T-cell (primary cell): ENCODE measurements around the gene TMEM86A. TPM values are rescaled to one million over a fixed set of nuclear protein-coding genes. Genes with fewer than 3 reads are reported as not detected.

Source experiments
- ATAC-seq, 4 experiments: fragments of 200-7000 bp in 3 of 4; fragments of 150-1000 bp in 1 of 4; cut with Tn5 transposase; replicated peaks in 1 of 4; 1 replicate in 3 of 4; 2 replicates in 1 of 4; pipeline ENCODE4 v1.10.0; 2021; ENCODE audit warnings: moderate library complexity in 3 of 4, mild to moderate bottlenecking in 2 of 4, moderate number of reproducible peaks in 1 of 4
- CTCF ChIA-PET, 2 donors: fragments of 300-600 bp; sonication (Branson Sonifier 250); formaldehyde crosslinking; loops; one replicate each; lab custom pipeline; 2022; ENCODE audit warnings: antibody characterized with exemption in 2 of 2; lab: Charles Lee
- POLR2A ChIA-PET, 2 donors: fragments of 300-600 bp; sonication (Branson Sonifier 250); formaldehyde crosslinking; loops; one replicate each; lab custom pipeline; 2022; ENCODE audit warnings: antibody characterized with exemption in 2 of 2; lab: Charles Lee
- DNase-seq, 35 experiments: peaks; one replicate each; pipeline versions ENCODE4 v3.0.0 to v3.0.0-alpha.2; 2013 to 2023
- H3K27ac ChIP-seq: one replicate; pipeline ENCODE4 v1.5.1; 2013; ENCODE audit warnings: low read length
- H3K27me3 ChIP-seq, 2 experiments: replicated peaks in 1 of 2; 1 replicate in 1 of 2; 2 replicates in 1 of 2; pipeline versions ENCODE4 v1.6.1 to v1.7.0; 2013; ENCODE audit warnings: low read length in 1 of 2, mixed read lengths in 1 of 2; ENCODE audit not compliant: control insufficient read depth in 2 of 2, insufficient read depth in 2 of 2; ENCODE audit errors: extremely low read depth in 1 of 2
- H3K36me3 ChIP-seq, 2 donors: 1 replicate in 1 of 2; 2 replicates in 1 of 2; pipeline versions ENCODE4 v1.6.1 to v1.7.0; 2013; ENCODE audit warnings: low read length in 1 of 2; ENCODE audit not compliant: control insufficient read depth in 2 of 2, insufficient read depth in 1 of 2; ENCODE audit errors: extremely low read depth in 1 of 2
- H3K4me1 ChIP-seq, 2 experiments: 1 replicate in 1 of 2; 2 replicates in 1 of 2; pipeline versions ENCODE4 v1.6.1 to v1.7.0; 2013; ENCODE audit warnings: low read length in 2 of 2, mixed read lengths in 1 of 2; ENCODE audit not compliant: insufficient read depth in 2 of 2, control insufficient read depth in 1 of 2; ENCODE audit errors: extremely low read depth in 1 of 2
- H3K4me3 ChIP-seq, 2 donors: 1 replicate in 1 of 2; 2 replicates in 1 of 2; pipeline versions ENCODE4 v1.5.1 to v1.7.0; 2013; ENCODE audit warnings: mild to moderate bottlenecking in 2 of 2, low read length in 1 of 2, moderate library complexity in 1 of 2; ENCODE audit not compliant: control insufficient read depth in 1 of 2; ENCODE audit errors: extremely low read depth in 1 of 2
- H3K9me3 ChIP-seq: 2 replicates; pipeline ENCODE4 v1.7.0; 2013
- H3K27ac Mint-ChIP-seq, 2 donors: one replicate each; pipeline ENCODE4 v1.8.0; 2020 to 2021; ENCODE audit warnings: mild to moderate bottlenecking in 2 of 2, mixed read lengths in 2 of 2
- H3K27me3 Mint-ChIP-seq, 2 donors: one replicate each; pipeline ENCODE4 v1.8.0; 2021 to 2022; ENCODE audit warnings: mixed read lengths in 2 of 2
- H3K36me3 Mint-ChIP-seq: one replicate; pipeline ENCODE4 v1.8.0; 2021; ENCODE audit warnings: mixed read lengths
- H3K4me1 Mint-ChIP-seq, 3 donors: one replicate each; pipeline ENCODE4 v1.8.0; 2020 to 2022; ENCODE audit warnings: mixed read lengths in 3 of 3, mild to moderate bottlenecking in 1 of 3
- H3K4me3 Mint-ChIP-seq, 3 donors: one replicate each; pipeline ENCODE4 v1.8.0; 2020 to 2022; ENCODE audit warnings: mild to moderate bottlenecking in 3 of 3, mixed read lengths in 3 of 3, moderate library complexity in 3 of 3
- H3K9me3 Mint-ChIP-seq, 3 donors: one replicate each; pipeline ENCODE4 v1.8.0; 2020 to 2022; ENCODE audit warnings: mixed read lengths in 3 of 3
- WGBS: methylation state at CpG from one replicate; pipeline ENCODE4 v1.1.5; 2013; ENCODE audit warnings: missing lambda C conversion rate; ENCODE audit not compliant: insufficient coverage; 5-methylcytosine and 5-hydroxymethylcytosine counted together
- total RNA-seq, 35 experiments: library from RNA in 6 of 35; stranded (reverse) in 6 of 35; fragments of 120-200 nt in 1 of 35; gene quantifications; one replicate each; pipeline versions ENCODE4 v1.2.1 to v1.2.4 and lab custom pipeline; 2013 to 2026

The TMEM86A gene
- total RNA-seq, 5 donors from 2014 or later (not counting 1 experiment from before 2014, with no cell fraction given), result 2.5 to 6.8 (median 3.5) TPM

GRCh38 chr11:18739685-18740084 is 41.1 kb downstream of the TMEM86A start:
- Histone ChIP-seq H3K27me3 (peaks cover 0 to 22% of the 10 kb centered on the region in 2 experiments), H3K36me3 (no peaks in the 10 kb centered on the region), H3K4me3 (no peak overlapping the region), H3K4me1 (no peaks in the 10 kb centered on the region), H3K27ac (no peak overlapping the region), H3K9me3 (no peaks in the 10 kb centered on the region)
- ChIA-PET CTCF (interaction anchor here in 1 of 2 donors (0.6 to 1.6 kb wide), 3 partner anchors 9 to 23 kb away, joined by 3 to 4 read pairs (median 3); no protein-coding TSS in a partner anchor), POLR2A (no interaction called here)
- no CpG with 5 or more reads among the region's 4 CpGs for WGBS
- Mint-ChIP-seq H3K4me3 (no peak overlapping the region), H3K9me3 (no peaks in the 10 kb centered on the region), H3K4me1 (no peaks in the 10 kb centered on the region), H3K36me3 (no peaks in the 10 kb centered on the region), H3K27me3 (peaks cover 3 to 5% of the 10 kb centered on the region in 2 donors), H3K27ac (no peak overlapping the region)
- DNase-seq (no peak), ATAC-seq (no peak)

GRCh38 chr11:18741783-18742182 is 43.2 kb downstream of the TMEM86A start:
- Histone ChIP-seq H3K27me3 (peaks cover 0 to 14% of the 10 kb centered on the region in 2 experiments), H3K4me1 (no peaks in the 10 kb centered on the region), H3K9me3 (no peaks in the 10 kb centered on the region), H3K4me3 (no peak overlapping the region), H3K27ac (no peak overlapping the region), H3K36me3 (no peaks in the 10 kb centered on the region)
- ATAC-seq, result no peak
- Mint-ChIP-seq H3K4me3 (no peak overlapping the region), H3K36me3 (no peaks in the 10 kb centered on the region), H3K27me3 (peaks cover 0 to 2% of the 10 kb centered on the region in 2 donors), H3K4me1 (no peaks in the 10 kb centered on the region), H3K9me3 (no peaks in the 10 kb centered on the region), H3K27ac (no peak overlapping the region)
- POLR2A ChIA-PET, result no interaction called here
- CTCF ChIA-PET, result no interaction called here
- no peak for DNase-seq
- 71% methylated on average over 1 of the region's 3 CpGs for WGBS

- Mint-ChIP-seq H3K27me3 (no peaks in the 10 kb centered on the region), H3K4me1 (no peaks in the 10 kb centered on the region), H3K9me3 (no peaks in the 10 kb centered on the region), H3K4me3 (no peak overlapping the region), H3K36me3 (no peaks in the 10 kb centered on the region), H3K27ac (no peak overlapping the region)
- CTCF ChIA-PET, result interaction anchor here in 1 of 2 donors (1.3 kb wide), 1 partner anchor 11 kb away, joined by 5 read pairs; no protein-coding TSS in a partner anchor
- peaks cover 0 to 14% of the 10 kb centered on the region in 2 experiments for H3K27me3 ChIP-seq
- POLR2A ChIA-PET, result no interaction called here
- H3K27ac ChIP-seq, result no peak overlapping the region
- H3K4me1 ChIP-seq, result no peaks in the 10 kb centered on the region
- DNase-seq (no peak), ATAC-seq (no peak)
- WGBS, result 89% methylated on average over 8 of the region's 10 CpGs
- H3K36me3 ChIP-seq, result no peaks in the 10 kb centered on the region
- H3K4me3 ChIP-seq, result no peak overlapping the region
- no peaks in the 10 kb centered on the region for H3K9me3 ChIP-seq
Measured at GRCh38 chr11:18743365-18743764, 44.8 kb downstream of the TMEM86A start.

DNA sequence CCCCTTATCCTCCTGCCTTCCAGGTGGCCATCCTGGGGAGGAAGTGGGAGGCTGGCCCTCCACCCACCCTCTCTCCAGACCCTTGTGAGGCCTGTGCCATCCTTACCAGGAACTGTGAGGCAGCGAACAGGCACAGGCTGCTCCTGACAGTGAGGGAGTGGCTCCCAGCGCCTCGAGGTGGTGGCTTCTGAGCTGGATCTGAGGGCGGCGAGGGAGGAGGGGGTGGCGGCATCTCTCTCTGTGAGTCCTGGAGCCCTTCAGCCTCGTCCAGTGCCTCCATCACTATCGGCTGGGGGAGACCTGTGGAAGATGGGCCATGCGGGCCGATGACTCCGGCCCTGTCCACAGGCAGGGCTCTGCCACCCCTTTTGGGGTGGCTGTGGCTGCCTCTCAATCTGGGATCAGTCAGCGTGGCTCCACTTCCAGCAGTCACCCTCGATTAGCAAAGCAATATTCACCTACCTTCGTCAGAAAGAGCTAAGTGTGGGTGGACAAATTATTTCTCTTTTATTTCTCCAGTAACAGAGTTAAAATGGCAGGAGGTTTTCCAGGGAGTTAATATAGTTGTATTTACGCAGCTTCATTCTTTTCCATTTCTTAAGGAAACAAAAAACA is 45.4 kb downstream of the TMEM86A start:
- Histone ChIP-seq H3K4me3 (no peak overlapping the region), H3K36me3 (no peaks in the 10 kb centered on the region), H3K9me3 (no peaks in the 10 kb centered on the region), H3K27me3 (peaks cover 0 to 14% of the 10 kb centered on the region in 2 experiments), H3K27ac (no peak overlapping the region), H3K4me1 (no peaks in the 10 kb centered on the region)
- WGBS, result 87% methylated on average over 11 of the region's 15 CpGs
- H3K36me3 Mint-ChIP-seq, result no peaks in the 10 kb centered on the region
- DNase-seq, result no peak
- no peaks in the 10 kb centered on the region for H3K27me3 Mint-ChIP-seq
- POLR2A ChIA-PET, result interaction anchor here in 1 of 2 donors (0.7 kb wide), 1 partner anchor 27 kb away, joined by 5 read pairs; no protein-coding TSS in a partner anchor
- H3K9me3 Mint-ChIP-seq, result no peaks in the 10 kb centered on the region
- ATAC-seq, result no peak
- no peaks in the 10 kb centered on the region for H3K4me1 Mint-ChIP-seq
- no peak overlapping the region for H3K4me3 Mint-ChIP-seq
- H3K27ac Mint-ChIP-seq, result no peak overlapping the region
- CTCF ChIA-PET, result interaction anchor here in 1 of 2 donors (1.3 kb wide), 1 partner anchor 12 kb away, joined by 5 read pairs; no protein-coding TSS in a partner anchor

GRCh38 chr11:18745251-18745650 is 46.7 kb downstream of the TMEM86A start:
- H3K4me1 Mint-ChIP-seq, result no peaks in the 10 kb centered on the region
- peaks cover 0 to 22% of the 10 kb centered on the region in 2 experiments for H3K27me3 ChIP-seq
- H3K27me3 Mint-ChIP-seq, result peaks cover 0 to 3% of the 10 kb centered on the region in 2 donors
- DNase-seq (no peak), ATAC-seq (no peak)
- H3K36me3 Mint-ChIP-seq, result no peaks in the 10 kb centered on the region
- H3K4me3 Mint-ChIP-seq, result no peak overlapping the region
- no peaks in the 10 kb centered on the region for H3K9me3 Mint-ChIP-seq
- ChIA-PET POLR2A (no interaction called here), CTCF (interaction anchor here in 1 of 2 donors (0.5 kb wide), 1 partner anchor 359 kb away, joined by 11 read pairs; no protein-coding TSS in a partner anchor)
- H3K27ac Mint-ChIP-seq, result no peak overlapping the region
- no peaks in the 10 kb centered on the region for H3K36me3 ChIP-seq
- WGBS, result 83% methylated on average over 5 of the region's 6 CpGs
- H3K4me1 ChIP-seq, result no peaks in the 10 kb centered on the region
- H3K4me3 ChIP-seq, result no peak overlapping the region
- no peak overlapping the region for H3K27ac ChIP-seq
- H3K9me3 ChIP-seq, result no peaks in the 10 kb centered on the region

GRCh38 chr11:18748766-18749365 is 50.3 kb downstream of the TMEM86A start:
- H3K9me3 ChIP-seq, result no peaks in the 10 kb centered on the region
- CTCF ChIA-PET, result no interaction called here

More at GRCh38 chr11:18748766-18749365, 50.3 kb downstream of the TMEM86A start:
- Histone ChIP-seq H3K27ac (no peak overlapping the region), H3K4me3 (no peak overlapping the region), H3K27me3 (peaks cover 0 to 18% of the 10 kb centered on the region in 2 experiments), H3K36me3 (no peaks in the 10 kb centered on the region), H3K4me1 (no peaks in the 10 kb centered on the region)
- no peak for ATAC-seq
- Mint-ChIP-seq H3K36me3 (no peaks in the 10 kb centered on the region), H3K27ac (no peak overlapping the region), H3K4me3 (no peak overlapping the region), H3K27me3 (peaks cover 4 to 10% of the 10 kb centered on the region in 2 donors), H3K4me1 (no peaks in the 10 kb centered on the region), H3K9me3 (no peaks in the 10 kb centered on the region)
- WGBS, result 91% methylated on average over 13 of the region's 13 CpGs
- POLR2A ChIA-PET, result no interaction called here
- DNase-seq, result no peak
